SH-SY5Y (cell line): ENCODE results near the gene FOXP4.

Source experiments
- GATA2 ChIP-seq: IDR thresholded peaks from 2 replicates; pipeline ENCODE4 v1.6.1; 2011; ENCODE audit warnings: mild to moderate bottlenecking, low read depth, low read length
- GATA3 ChIP-seq: IDR thresholded peaks from 2 replicates; pipeline ENCODE4 v1.6.1; 2011; ENCODE audit warnings: low read depth, mild to moderate bottlenecking, low read length, moderate library complexity

GRCh38 chr6:41641352-41641925 is 95.3 kb downstream of the FOXP4 start:
- no peak for TF ChIP-seq GATA2
- TF ChIP-seq GATA3 = no peak
